Activated naive CD8-positive, alpha-beta T cell (primary cell): ENCODE data around the gene ZNF879.
A peak's percentile ranks its signal among the peaks of the same experiment; 100 is the strongest.

Experiments used
- H3K27ac Mint-ChIP-seq: one replicate; pipeline ENCODE4 v1.8.0; 2021; ENCODE audit warnings: mixed read lengths
- H3K27me3 Mint-ChIP-seq: one replicate; pipeline ENCODE4 v1.8.0; 2021; ENCODE audit warnings: mixed read lengths
- H3K36me3 Mint-ChIP-seq: one replicate; pipeline ENCODE4 v1.8.0; 2021; ENCODE audit warnings: mixed read lengths
- H3K4me1 Mint-ChIP-seq: one replicate; pipeline ENCODE4 v1.8.0; 2021; ENCODE audit warnings: low read depth, mixed read lengths
- H3K4me3 Mint-ChIP-seq: one replicate; pipeline ENCODE4 v1.8.0; 2021; ENCODE audit warnings: mild to moderate bottlenecking, mixed read lengths
- H3K9me3 Mint-ChIP-seq: one replicate; pipeline ENCODE4 v1.8.0; 2021; ENCODE audit warnings: low read depth, mixed read lengths

Gene ZNF879

DNA sequence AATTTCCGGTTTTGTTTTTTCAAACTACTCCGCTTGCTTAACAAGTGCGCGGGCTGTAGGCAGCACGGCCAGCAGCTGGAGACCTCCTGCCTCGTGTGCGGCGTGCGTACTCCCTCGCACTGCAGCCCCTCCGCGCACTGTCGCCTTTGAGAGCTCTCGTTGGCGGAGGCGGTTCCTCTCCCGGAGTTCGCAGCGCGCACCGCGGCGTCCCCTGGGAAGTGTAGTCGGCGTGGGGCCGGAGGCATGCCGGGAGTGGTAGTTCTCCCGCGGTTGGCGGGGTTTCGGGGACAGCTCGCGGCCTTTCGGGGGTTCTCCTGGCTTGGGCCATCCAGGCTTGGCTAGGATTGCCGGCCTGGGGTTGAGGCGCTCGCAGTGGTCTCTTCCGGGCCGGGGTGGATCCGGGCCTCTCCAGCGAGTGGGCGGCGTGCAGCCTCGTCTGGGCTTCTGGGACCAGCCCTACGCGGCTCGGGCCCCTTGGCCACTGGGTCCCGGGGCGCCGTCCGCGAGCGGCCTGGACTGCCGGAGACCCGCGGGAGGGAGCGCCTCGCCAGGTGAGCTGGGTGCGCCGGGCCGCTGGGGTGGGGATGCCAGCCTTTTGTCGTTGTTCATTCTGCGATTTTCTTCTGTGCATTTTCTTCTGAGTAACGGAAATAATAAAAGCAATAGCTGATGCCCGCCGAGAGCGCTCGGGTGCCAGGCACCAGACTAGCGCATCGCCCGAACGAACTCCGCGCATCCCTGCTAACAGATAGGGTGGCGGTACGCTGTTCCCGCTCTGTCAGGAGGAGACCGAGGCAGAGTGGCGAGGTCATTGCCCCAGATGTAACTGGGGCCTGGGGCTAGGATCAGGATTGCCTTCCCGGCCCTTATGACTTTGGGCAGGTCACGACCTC lies 36.8 kb downstream of the ZNF879 start, which contains the start of gene ZNF354C:
Gene ZNF354C (plus strand): TSS at position 258 of the 893 bp plus-strand sequence. CDS start 1,696 bp downstream, outside the sequence.
- peak within 1 kb of the TSS; percentile 91 for H3K4me3 Mint-ChIP-seq
- peaks cover 29% of the 10 kb centered on the region for H3K36me3 Mint-ChIP-seq
- peaks cover 2% of the 10 kb centered on the region for H3K27me3 Mint-ChIP-seq
- peak within 1 kb of the TSS; percentile 91 for H3K27ac Mint-ChIP-seq
- H3K4me1 Mint-ChIP-seq = peaks cover 26% of the 10 kb centered on the region
- peaks cover 8% of the 10 kb centered on the region for H3K9me3 Mint-ChIP-seq

DNA sequence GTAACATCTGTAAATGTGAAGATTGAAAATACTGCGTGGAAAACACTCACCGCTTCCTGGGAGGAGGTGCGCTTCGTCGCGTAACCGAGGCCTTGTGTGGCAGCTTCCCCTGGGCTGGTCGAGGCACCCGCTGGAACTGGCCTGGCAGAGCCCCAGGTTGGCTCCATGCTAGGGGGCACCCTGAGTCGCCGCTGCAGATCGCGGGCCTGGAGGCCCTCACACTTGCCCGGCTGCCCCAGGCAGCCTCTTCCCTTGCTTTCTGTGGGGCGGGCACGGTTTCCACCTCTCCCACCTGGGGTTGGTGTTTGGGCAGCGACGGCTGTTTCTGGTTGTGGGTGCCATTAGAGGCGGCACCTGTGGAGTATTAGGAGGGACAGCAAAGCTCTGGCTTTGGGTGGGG lies 37.4 kb downstream of the ZNF879 start:
- Mint-ChIP-seq H3K27ac (peak overlapping the region; percentile 88), H3K4me1 (peaks cover 26% of the 10 kb centered on the region), H3K36me3 (peaks cover 35% of the 10 kb centered on the region), H3K9me3 (peaks cover 11% of the 10 kb centered on the region), H3K27me3 (peaks cover 2% of the 10 kb centered on the region), H3K4me3 (peak overlapping the region; percentile 91)

DNA sequence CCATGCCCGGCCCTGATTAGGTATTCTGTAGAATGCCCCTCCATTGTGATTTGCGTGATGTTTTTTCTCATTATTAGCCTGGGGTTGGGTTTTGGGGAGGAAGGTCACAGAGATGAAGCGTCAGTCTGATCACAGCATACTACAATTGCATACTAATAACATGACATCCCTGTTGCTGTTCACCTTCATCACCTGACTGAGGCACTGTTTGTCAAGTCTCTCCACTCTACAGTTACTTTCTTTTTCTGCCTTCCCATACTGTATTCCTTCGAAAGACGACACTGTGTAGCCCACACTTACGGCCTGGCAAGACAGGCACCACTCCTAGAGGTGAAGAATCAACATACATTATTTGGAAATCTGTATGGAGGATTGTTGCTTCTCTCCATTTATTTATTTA lies 42.1 kb downstream of the ZNF879 start:
- Mint-ChIP-seq H3K27ac (no peak overlapping the region), H3K9me3 (peaks cover 24% of the 10 kb centered on the region), H3K4me3 (no peak overlapping the region), H3K27me3 (no peaks in the 10 kb centered on the region), H3K4me1 (peaks cover 18% of the 10 kb centered on the region), H3K36me3 (peaks cover 66% of the 10 kb centered on the region)

DNA sequence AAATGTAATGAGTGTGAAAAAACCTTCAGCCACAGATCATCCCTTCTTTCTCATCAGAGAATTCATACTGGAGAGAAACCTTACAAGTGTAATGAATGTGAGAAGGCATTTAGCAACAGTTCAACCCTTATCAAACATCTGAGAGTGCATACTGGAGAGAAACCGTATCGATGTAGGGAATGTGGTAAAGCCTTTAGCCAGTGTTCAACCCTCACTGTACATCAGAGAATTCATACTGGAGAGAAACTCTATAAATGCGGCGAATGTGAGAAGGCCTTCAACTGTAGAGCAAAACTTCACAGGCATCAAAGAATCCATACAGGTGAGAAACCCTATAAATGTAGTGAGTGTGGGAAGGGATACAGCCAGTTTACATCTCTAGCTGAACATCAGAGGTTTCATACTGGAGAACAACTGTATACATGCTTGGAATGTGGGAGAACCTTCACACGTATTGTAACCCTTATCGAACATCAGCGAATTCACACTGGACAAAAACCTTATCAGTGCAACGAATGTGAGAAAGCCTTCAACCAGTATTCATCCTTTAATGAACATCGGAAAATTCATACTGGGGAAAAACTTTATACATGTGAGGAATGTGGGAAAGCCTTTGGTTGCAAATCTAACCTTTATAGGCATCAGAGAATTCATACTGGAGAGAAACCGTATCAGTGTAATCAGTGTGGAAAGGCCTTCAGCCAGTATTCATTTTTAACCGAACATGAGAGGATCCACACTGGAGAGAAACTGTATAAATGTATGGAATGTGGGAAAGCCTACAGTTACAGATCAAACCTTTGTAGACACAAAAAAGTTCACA lies 55.8 kb downstream of the ZNF879 start:
- Mint-ChIP-seq H3K27ac (no peak overlapping the region), H3K36me3 (peaks cover 62% of the 10 kb centered on the region), H3K4me3 (no peak overlapping the region), H3K27me3 (no peaks in the 10 kb centered on the region), H3K9me3 (peaks cover 45% of the 10 kb centered on the region), H3K4me1 (no peaks in the 10 kb centered on the region)

- H3K9me3 Mint-ChIP-seq = peaks cover 44% of the 10 kb centered on the region
- no peaks in the 10 kb centered on the region for H3K27me3 Mint-ChIP-seq
- H3K27ac Mint-ChIP-seq = no peak overlapping the region
- no peak overlapping the region for H3K4me3 Mint-ChIP-seq
- peaks cover 57% of the 10 kb centered on the region for H3K36me3 Mint-ChIP-seq
- no peaks in the 10 kb centered on the region for H3K4me1 Mint-ChIP-seq
Measured at GRCh38 chr5:179080724-179081123, 57.1 kb downstream of the ZNF879 start.
